HCT116 (cell line): ENCODE results near the gene MTPN. TPM values are rescaled to one million over a fixed set of nuclear protein-coding genes. Genes with fewer than 3 reads are reported as not detected.

Experiments used
- ATAC-seq: fragments of 200-7000 bp; cut with Tn5 transposase; 2 replicates; pipeline ENCODE4 v1.9.1; 2020; ENCODE audit warnings: mild to moderate bottlenecking, moderate library complexity
- BruUV-seq: library from RNA; stranded (reverse); fragments of 400-500 nt; replicated peaks from 2 replicates; lab custom pipeline; 2021; lab: Mats Ljungman, UMichigan
- CTCF ChIA-PET: fragments of 300-600 bp; sonication (Branson Sonifier 250); formaldehyde crosslinking; loops from one replicate; lab custom pipeline; 2021; ENCODE audit warnings: antibody characterized with exemption; lab: Charles Lee
- POLR2A ChIA-PET: fragments of 300-600, 350-600 bp; sonication (Branson Sonifier 250); formaldehyde crosslinking; loops from one replicate; lab custom pipeline; 2021; ENCODE audit warnings: antibody characterized with exemption; lab: Charles Lee
- RAD21 ChIA-PET, 2 experiments: fragments of 300-600 bp; sonication (Branson Sonifier 250); formaldehyde crosslinking; loops; one replicate each; lab custom pipeline; 2023; ENCODE audit warnings: low total read pairs in 2 of 2; ENCODE audit not compliant: uncharacterized antibody in 2 of 2, unreplicated experiment in 2 of 2, low non-redundant PET in 1 of 2; lab: Charles Lee
- DNase-seq: peaks from one replicate; pipeline ENCODE4 v3.0.0-alpha.2; 2010; ENCODE audit warnings: low read depth, low spot score
- H2AFZ ChIP-seq: fragments of 200-600 bp; shearing (Covaris generic), sonication (generic); 2 replicates; pipeline ENCODE4 v1.6.1; 2017; ENCODE audit warnings: low read depth, mixed run types, mixed read lengths, antibody characterized with exemption, low read length; ENCODE audit not compliant: poor library complexity, severe bottlenecking
- H3K27ac ChIP-seq: 2 replicates; pipeline ENCODE4 v1.5.1; 2012; ENCODE audit warnings: low read depth, low read length
- H3K27me3 ChIP-seq: fragments of 200-600 bp; sonication (generic); 2 replicates; pipeline ENCODE4 v1.6.1; 2016; ENCODE audit warnings: mixed run types, low read length, mixed read lengths; ENCODE audit not compliant: insufficient read depth
- H3K36me3 ChIP-seq, 2 experiments: fragments of 200-500 bp in 1 of 2; fragments of 200-600 bp in 1 of 2; sonication (Bioruptor generic) in 1 of 2; sonication (generic) in 1 of 2; 2 replicates each; pipeline versions ENCODE4 v1.5.1 to v1.6.1; 2014 to 2016; ENCODE audit warnings: low read length in 2 of 2, inconsistent platforms in 1 of 2, mixed read lengths in 1 of 2, mixed run types in 1 of 2; ENCODE audit not compliant: insufficient read depth in 2 of 2, control insufficient read depth in 1 of 2
- H3K4me1 ChIP-seq, 2 experiments: fragments of 200-600 bp in 1 of 2; sonication (generic) in 1 of 2; 2 replicates each; pipeline versions ENCODE4 v1.5.1 to v1.6.1; 2012 to 2017; ENCODE audit warnings: low read length in 2 of 2, inconsistent platforms in 1 of 2, mild to moderate bottlenecking in 1 of 2, mixed read lengths in 1 of 2, mixed run types in 1 of 2, moderate library complexity in 1 of 2; ENCODE audit not compliant: insufficient read depth in 2 of 2, control insufficient read depth in 1 of 2
- H3K4me2 ChIP-seq: fragments of 200-600 bp; sonication (generic); 2 replicates; pipeline ENCODE4 v1.6.1; 2017; ENCODE audit warnings: mixed run types, low read length, mixed read lengths
- H3K4me3 ChIP-seq, 2 experiments: fragments of 200-600 bp in 1 of 2; sonication (generic) in 1 of 2; replicated peaks in 1 of 2; 2 replicates each; pipeline ENCODE4 v1.5.1; 2011 to 2016; ENCODE audit warnings: low read length in 2 of 2, control low read depth in 1 of 2, low read depth in 1 of 2, mild to moderate bottlenecking in 1 of 2, mixed read lengths in 1 of 2, mixed run types in 1 of 2
- H3K79me2 ChIP-seq: fragments of 200-600 bp; sonication (generic); 2 replicates; pipeline ENCODE4 v1.6.1; 2017; ENCODE audit warnings: mild to moderate bottlenecking, mixed run types, low read length, moderate library complexity, mixed read lengths; ENCODE audit not compliant: insufficient read depth
- H3K9ac ChIP-seq: fragments of 200-600 bp; sonication (generic); 2 replicates; pipeline ENCODE4 v1.6.1; 2016; ENCODE audit warnings: low read length, mixed read lengths
- H3K9me2 ChIP-seq: fragments of 200-600 bp; sonication (generic), shearing (Covaris generic); 2 replicates; pipeline ENCODE4 v1.6.1; 2017; ENCODE audit warnings: mixed run types, mild to moderate bottlenecking, moderate library complexity; ENCODE audit not compliant: insufficient read depth
- H3K9me3 ChIP-seq, 2 experiments: fragments of 200-500 bp in 1 of 2; fragments of 200-600 bp in 1 of 2; sonication (Bioruptor generic) in 1 of 2; sonication (generic) in 1 of 2; 2 replicates each; pipeline ENCODE4 v1.6.1; 2014 to 2017; ENCODE audit warnings: low read length in 2 of 2, mixed read lengths in 2 of 2, inconsistent platforms in 1 of 2, low read depth in 1 of 2, mild to moderate bottlenecking in 1 of 2, mixed run types in 1 of 2, moderate library complexity in 1 of 2; ENCODE audit not compliant: control insufficient read depth in 1 of 2, insufficient read depth in 1 of 2
- H4K20me1 ChIP-seq: fragments of 200-600 bp; sonication (generic), shearing (Covaris generic); 2 replicates; pipeline ENCODE4 v1.6.1; 2017; ENCODE audit warnings: mixed run types, mild to moderate bottlenecking, moderate library complexity; ENCODE audit not compliant: insufficient read depth
- CBX3 ChIP-seq: IDR thresholded peaks from 2 replicates; pipeline ENCODE4 v1.6.1; 2012; ENCODE audit warnings: low read depth
- CEBPB ChIP-seq: IDR thresholded peaks from 2 replicates; pipeline ENCODE4 v1.6.1; 2012; ENCODE audit warnings: low read depth
- EGR1 ChIP-seq: IDR thresholded peaks from 2 replicates; pipeline ENCODE4 v1.6.1; 2012; ENCODE audit warnings: low read depth
- ELF1 ChIP-seq: IDR thresholded peaks from 2 replicates; pipeline ENCODE4 v1.6.1; 2012; ENCODE audit warnings: low read depth, borderline replicate concordance
- EZH2 ChIP-seq: fragments of 200-600 bp; sonication (generic); IDR thresholded peaks from 2 replicates; pipeline ENCODE4 v1.6.1; 2017; ENCODE audit warnings: antibody characterized with exemption, mixed run types
- EZH2phosphoT487 ChIP-seq: fragments of 200-600 bp; IDR thresholded peaks from 2 replicates; pipeline ENCODE4 v1.6.1; 2018; ENCODE audit warnings: antibody characterized with exemption, borderline replicate concordance
- FOSL1 ChIP-seq: IDR thresholded peaks from 2 replicates; pipeline ENCODE4 v1.6.1; 2012; ENCODE audit warnings: low read depth
- JUND ChIP-seq: IDR thresholded peaks from 2 replicates; pipeline ENCODE4 v1.6.1; 2012
- POLR2AphosphoS5 ChIP-seq: IDR thresholded peaks from 2 replicates; pipeline ENCODE4 v1.6.1; 2011; ENCODE audit warnings: mild to moderate bottlenecking, low read depth, low read length, moderate library complexity
- TCF7L2 ChIP-seq: IDR thresholded peaks from 2 replicates; pipeline ENCODE4 v1.7.0; 2011; ENCODE audit warnings: borderline replicate concordance, inconsistent platforms; ENCODE audit not compliant: insufficient read depth, insufficient read length; ENCODE audit errors: extremely low read depth
- ZFX ChIP-seq: fragments of 450-650 bp; IDR thresholded peaks from 2 replicates; pipeline ENCODE4 v1.6.1; 2017
- intact Hi-C: fragments of 100-400 bp; cut with micrococcal nuclease; formaldehyde crosslinking; loops from 2 replicates; pipeline ENCODE4 v1.10.0; 2022
- total RNA-seq: library from RNA; stranded (reverse); gene quantifications from one replicate; pipeline ENCODE4 v1.2.1, GENCODE V29; 2021; ENCODE audit not compliant: unreplicated experiment
- TF ChIP-seq, protein P1 (sequence below): IDR thresholded peaks from 2 replicates; pipeline ENCODE4 v1.6.1; 2012
- TF ChIP-seq, protein P2 (sequence below): IDR thresholded peaks from 2 replicates; pipeline ENCODE4 v1.6.1; 2012
- TF ChIP-seq, protein P3 (sequence below): IDR thresholded peaks from 2 replicates; pipeline ENCODE4 v1.6.1; 2011; ENCODE audit warnings: mild to moderate bottlenecking, low read length, moderate library complexity; ENCODE audit not compliant: insufficient replicate concordance; ENCODE audit errors: extremely low read depth

Gene MTPN
- total RNA-seq, 1 experiment from 2014 or later, result 152 TPM

DNA sequence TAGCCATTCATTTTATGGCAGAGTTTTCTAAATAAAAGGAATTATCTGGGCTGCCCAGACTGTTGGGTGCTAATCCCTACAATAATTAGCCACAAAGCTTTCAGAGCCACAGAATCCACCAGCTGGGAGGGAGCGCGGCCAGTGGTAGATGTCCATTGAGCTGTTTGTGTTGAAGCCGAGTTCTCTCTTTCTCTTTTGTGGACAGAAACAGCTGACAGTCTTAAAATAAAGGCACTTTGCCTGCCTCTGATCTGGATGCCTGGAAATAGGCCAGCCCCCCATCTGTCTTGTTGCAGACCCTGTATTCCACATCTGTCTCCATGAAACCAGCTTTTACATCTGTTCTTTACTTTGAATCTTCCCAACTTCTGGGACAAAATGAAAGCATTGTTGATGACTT, 66.1 kb downstream of the MTPN start (continued):
- no peak for TF ChIP-seq JUND
- no peak for TF ChIP-seq EZH2
- no peak for TF ChIP-seq ELF1
- TF ChIP-seq, protein P1, sequence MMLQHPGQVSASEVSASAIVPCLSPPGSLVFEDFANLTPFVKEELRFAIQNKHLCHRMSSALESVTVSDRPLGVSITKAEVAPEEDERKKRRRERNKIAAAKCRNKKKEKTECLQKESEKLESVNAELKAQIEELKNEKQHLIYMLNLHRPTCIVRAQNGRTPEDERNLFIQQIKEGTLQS, result no peak
- TF ChIP-seq EZH2phosphoT487, result no peak
- TF ChIP-seq CEBPB, result no peak
- TF ChIP-seq EGR1, result no peak

DNA sequence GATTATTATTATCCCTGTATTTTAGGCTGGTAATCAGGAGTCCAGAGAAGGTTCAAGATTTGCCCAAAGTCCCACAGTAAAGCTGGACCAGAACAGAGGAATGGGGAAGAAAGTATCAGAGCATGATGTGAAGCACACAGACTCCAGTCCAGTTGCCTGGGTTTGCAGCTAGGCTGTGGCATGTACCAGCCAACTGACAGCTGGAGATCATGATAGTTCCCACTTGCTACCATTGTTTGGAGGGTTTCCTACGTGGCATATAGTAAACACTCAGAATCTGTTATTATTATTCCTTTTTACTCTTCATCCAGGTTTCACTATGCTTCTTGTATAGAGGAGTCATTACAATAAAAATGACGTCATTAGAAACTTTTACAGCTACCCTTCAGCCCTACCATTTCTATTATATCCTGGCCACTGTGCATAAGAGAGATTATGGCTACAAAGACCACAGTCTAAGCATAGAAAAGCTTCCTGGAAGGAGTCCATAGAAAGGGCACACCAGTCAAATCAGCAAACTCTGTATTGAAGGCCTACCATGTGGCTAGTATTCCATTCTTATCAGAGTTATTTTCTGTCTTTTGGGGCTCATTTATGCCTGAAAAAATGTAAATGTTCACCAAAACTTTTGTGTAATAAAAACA, 66.6 kb downstream of the MTPN start:
- Histone ChIP-seq H4K20me1 (no peaks in the 10 kb centered on the region), H2AFZ (no peak overlapping the region), H3K9me3 (no peaks in the 10 kb centered on the region), H3K79me2 (no peaks in the 10 kb centered on the region), H3K9me2 (no peaks in the 10 kb centered on the region), H3K36me3 (no peaks in the 10 kb centered on the region), H3K4me2 (no peak overlapping the region), H3K9ac (no peak overlapping the region), H3K27me3 (no peaks in the 10 kb centered on the region), H3K4me1 (no peaks in the 10 kb centered on the region), H3K4me3 (no peak overlapping the region), H3K27ac (no peak overlapping the region)
- RAD21 ChIA-PET, result no interaction called here
- no peak for TF ChIP-seq TCF7L2
- no peak for TF ChIP-seq CBX3
- no peak for DNase-seq
- POLR2A ChIA-PET, result no interaction called here
- CTCF ChIA-PET, result no interaction called here
- no peak for ATAC-seq
- BruUV-seq, result no TSS peak
- intact Hi-C loops, result no loop called here

DNA sequence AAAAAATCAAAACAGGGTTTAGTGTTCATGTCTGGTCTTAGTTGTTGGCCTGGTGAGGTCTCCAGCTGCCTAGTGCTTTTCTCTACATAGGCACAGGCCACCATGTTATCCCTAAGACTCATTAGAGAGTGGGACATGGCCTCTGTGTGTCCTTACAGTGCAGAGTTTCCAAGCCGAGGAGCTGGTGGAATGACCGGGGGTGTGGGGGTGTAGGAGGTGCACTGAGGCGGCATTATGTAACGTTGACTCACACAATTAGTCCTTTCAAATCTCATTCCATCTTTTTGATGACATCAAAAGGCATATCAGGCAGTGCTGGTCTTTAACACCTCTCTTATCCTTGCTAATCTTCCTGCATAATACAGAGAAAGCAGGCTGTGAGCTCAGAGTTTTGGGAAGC, 71.3 kb downstream of the MTPN start:
- DNase-seq (no peak), ATAC-seq (no peak)
- no peak overlapping the region for H3K4me2 ChIP-seq
- CTCF ChIA-PET, result no interaction called here
- H3K36me3 ChIP-seq, result no peaks in the 10 kb centered on the region
- no peak for TF ChIP-seq ZFX
- no peak for TF ChIP-seq POLR2AphosphoS5
- TF ChIP-seq, protein P2, sequence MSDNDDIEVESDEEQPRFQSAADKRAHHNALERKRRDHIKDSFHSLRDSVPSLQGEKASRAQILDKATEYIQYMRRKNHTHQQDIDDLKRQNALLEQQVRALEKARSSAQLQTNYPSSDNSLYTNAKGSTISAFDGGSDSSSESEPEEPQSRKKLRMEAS, result no peak
- TF ChIP-seq ELF1, result no peak
- TF ChIP-seq, protein P3, sequence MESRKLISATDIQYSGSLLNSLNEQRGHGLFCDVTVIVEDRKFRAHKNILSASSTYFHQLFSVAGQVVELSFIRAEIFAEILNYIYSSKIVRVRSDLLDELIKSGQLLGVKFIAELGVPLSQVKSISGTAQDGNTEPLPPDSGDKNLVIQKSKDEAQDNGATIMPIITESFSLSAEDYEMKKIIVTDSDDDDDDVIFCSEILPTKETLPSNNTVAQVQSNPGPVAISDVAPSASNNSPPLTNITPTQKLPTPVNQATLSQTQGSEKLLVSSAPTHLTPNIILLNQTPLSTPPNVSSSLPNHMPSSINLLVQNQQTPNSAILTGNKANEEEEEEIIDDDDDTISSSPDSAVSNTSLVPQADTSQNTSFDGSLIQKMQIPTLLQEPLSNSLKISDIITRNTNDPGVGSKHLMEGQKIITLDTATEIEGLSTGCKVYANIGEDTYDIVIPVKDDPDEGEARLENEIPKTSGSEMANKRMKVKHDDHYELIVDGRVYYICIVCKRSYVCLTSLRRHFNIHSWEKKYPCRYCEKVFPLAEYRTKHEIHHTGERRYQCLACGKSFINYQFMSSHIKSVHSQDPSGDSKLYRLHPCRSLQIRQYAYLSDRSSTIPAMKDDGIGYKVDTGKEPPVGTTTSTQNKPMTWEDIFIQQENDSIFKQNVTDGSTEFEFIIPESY, result no peak
- TF ChIP-seq FOSL1, result no peak
- POLR2A ChIA-PET, result no interaction called here
- H3K9ac ChIP-seq, result no peak overlapping the region
- H3K9me2 ChIP-seq, result no peaks in the 10 kb centered on the region
- intact Hi-C loops, result no loop called here
- H3K4me1 ChIP-seq, result no peaks in the 10 kb centered on the region
- no TSS peak for BruUV-seq
- RAD21 ChIA-PET, result no interaction called here
- no peaks in the 10 kb centered on the region for H4K20me1 ChIP-seq
- no peaks in the 10 kb centered on the region for H3K79me2 ChIP-seq
- H3K4me3 ChIP-seq, result no peak overlapping the region
- H3K27ac ChIP-seq, result no peak overlapping the region
- no peaks in the 10 kb centered on the region for H3K27me3 ChIP-seq
- H2AFZ ChIP-seq, result no peak overlapping the region
- no peaks in the 10 kb centered on the region for H3K9me3 ChIP-seq
